HEK293 (cell line): ENCODE results near the gene TMEM238L.

Experiments
- CTCF ChIA-PET: fragments of 350-600 bp; formaldehyde crosslinking; extraction: SDS; loops from one replicate; lab custom pipeline; 2021; ENCODE audit warnings: antibody characterized with exemption; lab: Yijun Ruan, JAX
- POLR2A ChIA-PET: fragments of 300-600 bp; formaldehyde crosslinking; extraction: SDS; loops from one replicate; lab custom pipeline; 2020; ENCODE audit warnings: antibody characterized with exemption, inconsistent platforms; lab: Yijun Ruan, JAX
- H3K27ac ChIP-seq: fragments of 200-500 bp; sonication (Bioruptor generic); 2 replicates; pipeline ENCODE4 v1.5.1; 2014; ENCODE audit warnings: low read depth, low read length, control low read depth, inconsistent platforms; ENCODE audit errors: extremely low read depth
- H3K36me3 ChIP-seq, 2 experiments: fragments of 200-500 bp in 1 of 2; sonication (Bioruptor generic) in 1 of 2; 1 replicate in 1 of 2; 2 replicates in 1 of 2; pipeline ENCODE4 v1.5.1; 2014 to 2017; ENCODE audit warnings: inconsistent platforms in 2 of 2, low read length in 2 of 2; ENCODE audit not compliant: control insufficient read depth in 2 of 2, insufficient read depth in 1 of 2
- H3K4me1 ChIP-seq: fragments of 200-500 bp; sonication (Bioruptor generic); 2 replicates; pipeline ENCODE4 v1.5.1; 2014; ENCODE audit warnings: mild to moderate bottlenecking, low read length, inconsistent platforms; ENCODE audit not compliant: control insufficient read depth, insufficient read depth
- H3K4me3 ChIP-seq: 2 replicates; pipeline ENCODE4 v1.5.1; 2011; ENCODE audit warnings: low read depth, mild to moderate bottlenecking, control low read depth, low read length, moderate library complexity
- H3K9me3 ChIP-seq: fragments of 200-500 bp; sonication (Bioruptor generic); 2 replicates; pipeline ENCODE4 v1.5.1; 2014; ENCODE audit warnings: low read depth, low read length, inconsistent platforms; ENCODE audit not compliant: control insufficient read depth, insufficient read depth
- KLF7 ChIP-seq: fragments of 450-650 bp; formaldehyde crosslinking; IDR thresholded peaks from 2 replicates; pipeline ENCODE4 v1.5.1; 2016; ENCODE audit warnings: missing biosample characterization, missing genetic modification characterization, borderline replicate concordance
- KLF8 ChIP-seq: fragments of 450-650 bp; formaldehyde crosslinking; IDR thresholded peaks from 2 replicates; pipeline ENCODE4 v1.5.1; 2016; ENCODE audit warnings: missing biosample characterization, missing genetic modification characterization
- MEIS1 ChIP-seq: sonication (generic); formaldehyde crosslinking; IDR thresholded peaks from 2 replicates; pipeline ENCODE4 v1.8.1; 2022; ENCODE audit warnings: missing genetic modification reagents, mild to moderate bottlenecking, borderline replicate concordance
- MYNN ChIP-seq: fragments of 450-650 bp; formaldehyde crosslinking; IDR thresholded peaks from 2 replicates; pipeline ENCODE4 v1.5.1; 2016; ENCODE audit warnings: missing biosample characterization, missing genetic modification characterization, borderline replicate concordance
- SP2 ChIP-seq: fragments of 450-650 bp; formaldehyde crosslinking; IDR thresholded peaks from 2 replicates; pipeline ENCODE4 v1.5.1; 2016; ENCODE audit warnings: missing biosample characterization, missing genetic modification characterization
- ZIC2 ChIP-seq: fragments of 450-650 bp; formaldehyde crosslinking; IDR thresholded peaks from 2 replicates; pipeline ENCODE4 v1.5.1; 2016; ENCODE audit warnings: missing biosample characterization, missing genetic modification characterization
- ZNF114 ChIP-seq: fragments of 450-650 bp; formaldehyde crosslinking; IDR thresholded peaks from 2 replicates; pipeline ENCODE4 v1.5.0; 2017; ENCODE audit warnings: missing biosample characterization, missing genetic modification characterization
- ZNF292 ChIP-seq: fragments of 450-650 bp; formaldehyde crosslinking; IDR thresholded peaks from 2 replicates; pipeline ENCODE4 v1.5.1; 2016; ENCODE audit warnings: low read depth, missing biosample characterization, missing genetic modification characterization, borderline replicate concordance
- ZNF366 ChIP-seq: fragments of 450-650 bp; formaldehyde crosslinking; conservative IDR thresholded peaks from 2 replicates; pipeline ENCODE4 v1.5.1; 2016; ENCODE audit warnings: missing biosample characterization, missing genetic modification characterization
- ZNF585B ChIP-seq: fragments of 450-650 bp; formaldehyde crosslinking; IDR thresholded peaks from 2 replicates; pipeline ENCODE4 v1.5.1; 2016; ENCODE audit warnings: missing biosample characterization, missing genetic modification characterization
- ZNF600 ChIP-seq: fragments of 450-650 bp; formaldehyde crosslinking; IDR thresholded peaks from 2 replicates; pipeline ENCODE4 v1.5.1; 2016; ENCODE audit warnings: missing biosample characterization, missing genetic modification characterization
- ZNF623 ChIP-seq: fragments of 450-650 bp; formaldehyde crosslinking; IDR thresholded peaks from 2 replicates; pipeline ENCODE4 v1.5.1; 2016; ENCODE audit warnings: missing biosample characterization, missing genetic modification characterization
- ZNF677 ChIP-seq: fragments of 450-650 bp; IDR thresholded peaks from 2 replicates; pipeline ENCODE4 v1.5.0; 2018; ENCODE audit warnings: missing biosample characterization, mild to moderate bottlenecking, missing genetic modification characterization, moderate library complexity
- ZNF837 ChIP-seq: fragments of 450-650 bp; formaldehyde crosslinking; IDR thresholded peaks from 2 replicates; pipeline ENCODE4 v1.5.1; 2016; ENCODE audit warnings: missing biosample characterization, missing genetic modification characterization
- ZXDB ChIP-seq: fragments of 450-650 bp; formaldehyde crosslinking; IDR thresholded peaks from 2 replicates; pipeline ENCODE4 v1.5.1; 2016; ENCODE audit warnings: missing biosample characterization, missing genetic modification characterization
- TF ChIP-seq, protein P1 (sequence below): fragments of 450-650 bp; formaldehyde crosslinking; IDR thresholded peaks from 2 replicates; pipeline ENCODE4 v1.5.1; 2017; ENCODE audit warnings: missing biosample characterization, missing genetic modification characterization
- TF ChIP-seq, protein P2 (sequence below): fragments of 450-650 bp; formaldehyde crosslinking; IDR thresholded peaks from 2 replicates; pipeline ENCODE4 v1.5.1; 2016; ENCODE audit warnings: missing biosample characterization, missing genetic modification characterization
- TF ChIP-seq, protein P3 (sequence below): fragments of 450-650 bp; formaldehyde crosslinking; IDR thresholded peaks from 2 replicates; pipeline ENCODE4 v1.5.1; 2017; ENCODE audit warnings: missing biosample characterization, missing genetic modification characterization
- TF ChIP-seq, protein P4 (sequence below): fragments of 450-650 bp; formaldehyde crosslinking; IDR thresholded peaks from 2 replicates; pipeline ENCODE4 v1.5.0; 2017; ENCODE audit warnings: missing biosample characterization, missing genetic modification characterization, borderline replicate concordance
- TF ChIP-seq, protein P5 (sequence below): fragments of 450-650 bp; formaldehyde crosslinking; IDR thresholded peaks from 2 replicates; pipeline ENCODE4 v1.5.1; 2016; ENCODE audit warnings: missing biosample characterization, missing genetic modification characterization, borderline replicate concordance

Gene TMEM238L

DNA sequence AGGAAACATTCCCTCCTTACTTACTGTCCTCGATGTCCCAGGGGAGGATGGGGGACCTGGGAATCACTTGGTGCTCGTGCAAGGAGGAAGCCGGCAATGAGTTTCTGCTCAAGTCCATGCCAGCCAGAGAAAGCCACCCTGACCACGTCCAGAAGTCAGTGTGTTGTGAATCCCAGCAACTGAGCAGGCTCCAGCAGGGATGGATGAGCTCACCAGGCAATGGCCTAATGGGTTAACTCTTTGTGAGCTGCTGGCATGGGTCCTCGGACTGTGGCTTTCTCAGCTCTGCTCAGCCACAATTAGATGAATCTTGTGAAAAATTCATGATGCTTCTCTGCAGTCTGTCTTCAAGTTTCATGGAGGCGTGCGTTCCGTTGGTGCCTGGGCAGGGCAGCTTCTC lies 34.0 kb upstream of the TMEM238L start, which contains the start of gene PIRT:
TSS of gene PIRT (minus strand) at position 167 of the 400 bp plus-strand sequence. CDS start 12,442 bp downstream, outside the sequence.
- Histone ChIP-seq H3K4me1 (no peaks in the 10 kb centered on the region), H3K4me3 (no peak within 1 kb of the TSS), H3K27ac (no peak within 1 kb of the TSS), H3K9me3 (no peaks in the 10 kb centered on the region), H3K36me3 (no peaks in the 10 kb centered on the region; a peak in 1 of 3 replicates)
- CTCF ChIA-PET = interaction anchor here (0.6 to 1.9 kb wide), 2 partner anchors 100 to 205 kb away, joined by 3 to 6 read pairs; no protein-coding TSS in a partner anchor
- 0 out of 2 replicates have a peak, but pooled peaks have one; percentile 7 for TF ChIP-seq ZIC2
- no peak for TF ChIP-seq ZNF366 (tag by site-specific recombination)
- POLR2A ChIA-PET = interaction anchor here (1.1 kb wide), 1 partner anchor 13 kb away, joined by 3 read pairs; no protein-coding TSS in a partner anchor

DNA sequence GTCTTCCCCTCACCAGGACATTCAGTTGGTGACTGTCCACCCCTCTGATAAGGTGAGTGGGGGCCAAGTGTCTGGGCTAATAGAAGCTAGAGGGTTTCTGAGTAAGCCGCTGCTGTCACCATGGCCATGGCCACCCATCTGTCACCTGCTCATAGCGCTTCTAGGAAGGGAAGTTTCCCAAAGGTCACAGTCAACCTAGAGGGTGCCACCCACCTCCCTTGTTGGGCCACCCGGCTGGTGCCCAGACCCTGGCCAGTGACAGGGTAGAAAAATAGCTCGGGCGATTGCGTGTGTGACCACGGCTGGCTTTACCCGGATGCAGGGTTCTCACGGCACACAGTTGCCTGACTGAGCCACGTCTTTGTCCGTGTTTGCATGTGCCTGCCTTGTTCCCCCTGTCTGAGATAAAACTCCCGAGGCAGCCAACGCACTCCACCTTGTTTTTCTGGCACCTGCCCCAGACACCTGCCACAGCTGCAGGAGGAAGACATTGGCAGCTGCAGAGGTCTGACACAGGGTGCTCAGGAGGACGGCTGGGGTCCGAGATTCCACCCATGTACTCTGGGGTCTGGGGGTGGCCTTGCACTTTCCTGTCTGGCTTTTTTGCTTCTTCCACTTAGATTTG lies 33.2 kb upstream of the TMEM238L start:
- POLR2A ChIA-PET = interaction anchor here (1.1 kb wide), 1 partner anchor 13 kb away, joined by 3 read pairs; no protein-coding TSS in a partner anchor
- no peak for TF ChIP-seq ZXDB
- no peak for TF ChIP-seq KLF7 (tag by site-specific recombination)
- no peak for TF ChIP-seq ZNF585B (tag by site-specific recombination)
- TF ChIP-seq, protein P1, sequence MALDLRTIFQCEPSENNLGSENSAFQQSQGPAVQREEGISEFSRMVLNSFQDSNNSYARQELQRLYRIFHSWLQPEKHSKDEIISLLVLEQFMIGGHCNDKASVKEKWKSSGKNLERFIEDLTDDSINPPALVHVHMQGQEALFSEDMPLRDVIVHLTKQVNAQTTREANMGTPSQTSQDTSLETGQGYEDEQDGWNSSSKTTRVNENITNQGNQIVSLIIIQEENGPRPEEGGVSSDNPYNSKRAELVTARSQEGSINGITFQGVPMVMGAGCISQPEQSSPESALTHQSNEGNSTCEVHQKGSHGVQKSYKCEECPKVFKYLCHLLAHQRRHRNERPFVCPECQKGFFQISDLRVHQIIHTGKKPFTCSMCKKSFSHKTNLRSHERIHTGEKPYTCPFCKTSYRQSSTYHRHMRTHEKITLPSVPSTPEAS = no peak
- no peak for TF ChIP-seq ZNF114
- no peak for TF ChIP-seq ZNF623
- no peak for TF ChIP-seq MYNN
- TF ChIP-seq ZNF837 = no peak
- TF ChIP-seq KLF8 (tag by site-specific recombination) = no peak
- TF ChIP-seq ZNF292 = no peak
- TF ChIP-seq, protein P2, sequence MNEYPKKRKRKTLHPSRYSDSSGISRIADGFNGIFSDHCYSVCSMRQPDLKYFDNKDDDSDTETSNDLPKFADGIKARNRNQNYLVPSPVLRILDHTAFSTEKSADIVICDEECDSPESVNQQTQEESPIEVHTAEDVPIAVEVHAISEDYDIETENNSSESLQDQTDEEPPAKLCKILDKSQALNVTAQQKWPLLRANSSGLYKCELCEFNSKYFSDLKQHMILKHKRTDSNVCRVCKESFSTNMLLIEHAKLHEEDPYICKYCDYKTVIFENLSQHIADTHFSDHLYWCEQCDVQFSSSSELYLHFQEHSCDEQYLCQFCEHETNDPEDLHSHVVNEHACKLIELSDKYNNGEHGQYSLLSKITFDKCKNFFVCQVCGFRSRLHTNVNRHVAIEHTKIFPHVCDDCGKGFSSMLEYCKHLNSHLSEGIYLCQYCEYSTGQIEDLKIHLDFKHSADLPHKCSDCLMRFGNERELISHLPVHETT = no peak
- TF ChIP-seq SP2 (tag by site-specific recombination) = no peak
- TF ChIP-seq ZNF600 (tag by site-specific recombination) = no peak
- TF ChIP-seq, all 188 proteins: peak for 0
- Histone ChIP-seq H3K4me3 (no peak overlapping the region), H3K9me3 (no peaks in the 10 kb centered on the region), H3K27ac (no peak overlapping the region), H3K4me1 (no peaks in the 10 kb centered on the region), H3K36me3 (no peaks in the 10 kb centered on the region; a peak in 1 of 3 replicates)
- CTCF ChIA-PET = interaction anchor here (1.0 to 1.1 kb wide), 2 partner anchors 100 to 206 kb away, joined by 3 to 5 read pairs; no protein-coding TSS in a partner anchor

DNA sequence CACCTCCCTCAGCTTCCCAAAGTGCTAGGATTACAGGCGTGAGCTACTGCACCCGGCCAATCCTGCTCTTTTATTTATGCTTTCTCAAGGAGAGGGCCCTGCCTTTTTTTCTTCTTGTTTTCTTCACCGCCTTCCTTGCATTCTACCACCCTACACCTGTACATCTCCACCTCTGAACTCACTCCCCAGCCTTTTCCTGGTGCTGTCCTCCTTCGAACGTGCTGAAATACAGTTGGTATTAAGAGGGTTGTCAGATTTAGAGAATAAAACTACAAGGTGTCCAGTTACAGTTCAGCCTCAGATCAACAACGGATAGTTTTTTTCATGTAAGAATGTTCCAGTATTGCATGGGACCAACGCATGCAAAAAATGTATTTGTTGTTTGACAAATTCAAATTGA lies 32.2 kb upstream of the TMEM238L start:
- Histone ChIP-seq H3K9me3 (no peaks in the 10 kb centered on the region), H3K4me3 (no peak overlapping the region), H3K4me1 (no peaks in the 10 kb centered on the region), H3K27ac (no peak overlapping the region), H3K36me3 (no peaks in the 10 kb centered on the region)
- POLR2A ChIA-PET = no interaction called here
- CTCF ChIA-PET = interaction anchor here (0.6 to 4.0 kb wide), 3 partner anchors 9 to 205 kb away, joined by 3 to 16 read pairs (median 3); no protein-coding TSS in a partner anchor
- TF ChIP-seq, protein P3, sequence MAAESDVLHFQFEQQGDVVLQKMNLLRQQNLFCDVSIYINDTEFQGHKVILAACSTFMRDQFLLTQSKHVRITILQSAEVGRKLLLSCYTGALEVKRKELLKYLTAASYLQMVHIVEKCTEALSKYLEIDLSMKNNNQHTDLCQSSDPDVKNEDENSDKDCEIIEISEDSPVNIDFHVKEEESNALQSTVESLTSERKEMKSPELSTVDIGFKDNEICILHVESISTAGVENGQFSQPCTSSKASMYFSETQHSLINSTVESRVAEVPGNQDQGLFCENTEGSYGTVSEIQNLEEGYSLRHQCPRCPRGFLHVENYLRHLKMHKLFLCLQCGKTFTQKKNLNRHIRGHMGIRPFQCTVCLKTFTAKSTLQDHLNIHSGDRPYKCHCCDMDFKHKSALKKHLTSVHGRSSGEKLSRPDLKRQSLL (tag by site-specific recombination) = no peak
- TF ChIP-seq, protein P4, sequence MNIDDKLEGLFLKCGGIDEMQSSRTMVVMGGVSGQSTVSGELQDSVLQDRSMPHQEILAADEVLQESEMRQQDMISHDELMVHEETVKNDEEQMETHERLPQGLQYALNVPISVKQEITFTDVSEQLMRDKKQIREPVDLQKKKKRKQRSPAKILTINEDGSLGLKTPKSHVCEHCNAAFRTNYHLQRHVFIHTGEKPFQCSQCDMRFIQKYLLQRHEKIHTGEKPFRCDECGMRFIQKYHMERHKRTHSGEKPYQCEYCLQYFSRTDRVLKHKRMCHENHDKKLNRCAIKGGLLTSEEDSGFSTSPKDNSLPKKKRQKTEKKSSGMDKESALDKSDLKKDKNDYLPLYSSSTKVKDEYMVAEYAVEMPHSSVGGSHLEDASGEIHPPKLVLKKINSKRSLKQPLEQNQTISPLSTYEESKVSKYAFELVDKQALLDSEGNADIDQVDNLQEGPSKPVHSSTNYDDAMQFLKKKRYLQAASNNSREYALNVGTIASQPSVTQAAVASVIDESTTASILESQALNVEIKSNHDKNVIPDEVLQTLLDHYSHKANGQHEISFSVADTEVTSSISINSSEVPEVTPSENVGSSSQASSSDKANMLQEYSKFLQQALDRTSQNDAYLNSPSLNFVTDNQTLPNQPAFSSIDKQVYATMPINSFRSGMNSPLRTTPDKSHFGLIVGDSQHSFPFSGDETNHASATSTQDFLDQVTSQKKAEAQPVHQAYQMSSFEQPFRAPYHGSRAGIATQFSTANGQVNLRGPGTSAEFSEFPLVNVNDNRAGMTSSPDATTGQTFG (tag by site-specific recombination) = no peak
- TF ChIP-seq, protein P5, sequence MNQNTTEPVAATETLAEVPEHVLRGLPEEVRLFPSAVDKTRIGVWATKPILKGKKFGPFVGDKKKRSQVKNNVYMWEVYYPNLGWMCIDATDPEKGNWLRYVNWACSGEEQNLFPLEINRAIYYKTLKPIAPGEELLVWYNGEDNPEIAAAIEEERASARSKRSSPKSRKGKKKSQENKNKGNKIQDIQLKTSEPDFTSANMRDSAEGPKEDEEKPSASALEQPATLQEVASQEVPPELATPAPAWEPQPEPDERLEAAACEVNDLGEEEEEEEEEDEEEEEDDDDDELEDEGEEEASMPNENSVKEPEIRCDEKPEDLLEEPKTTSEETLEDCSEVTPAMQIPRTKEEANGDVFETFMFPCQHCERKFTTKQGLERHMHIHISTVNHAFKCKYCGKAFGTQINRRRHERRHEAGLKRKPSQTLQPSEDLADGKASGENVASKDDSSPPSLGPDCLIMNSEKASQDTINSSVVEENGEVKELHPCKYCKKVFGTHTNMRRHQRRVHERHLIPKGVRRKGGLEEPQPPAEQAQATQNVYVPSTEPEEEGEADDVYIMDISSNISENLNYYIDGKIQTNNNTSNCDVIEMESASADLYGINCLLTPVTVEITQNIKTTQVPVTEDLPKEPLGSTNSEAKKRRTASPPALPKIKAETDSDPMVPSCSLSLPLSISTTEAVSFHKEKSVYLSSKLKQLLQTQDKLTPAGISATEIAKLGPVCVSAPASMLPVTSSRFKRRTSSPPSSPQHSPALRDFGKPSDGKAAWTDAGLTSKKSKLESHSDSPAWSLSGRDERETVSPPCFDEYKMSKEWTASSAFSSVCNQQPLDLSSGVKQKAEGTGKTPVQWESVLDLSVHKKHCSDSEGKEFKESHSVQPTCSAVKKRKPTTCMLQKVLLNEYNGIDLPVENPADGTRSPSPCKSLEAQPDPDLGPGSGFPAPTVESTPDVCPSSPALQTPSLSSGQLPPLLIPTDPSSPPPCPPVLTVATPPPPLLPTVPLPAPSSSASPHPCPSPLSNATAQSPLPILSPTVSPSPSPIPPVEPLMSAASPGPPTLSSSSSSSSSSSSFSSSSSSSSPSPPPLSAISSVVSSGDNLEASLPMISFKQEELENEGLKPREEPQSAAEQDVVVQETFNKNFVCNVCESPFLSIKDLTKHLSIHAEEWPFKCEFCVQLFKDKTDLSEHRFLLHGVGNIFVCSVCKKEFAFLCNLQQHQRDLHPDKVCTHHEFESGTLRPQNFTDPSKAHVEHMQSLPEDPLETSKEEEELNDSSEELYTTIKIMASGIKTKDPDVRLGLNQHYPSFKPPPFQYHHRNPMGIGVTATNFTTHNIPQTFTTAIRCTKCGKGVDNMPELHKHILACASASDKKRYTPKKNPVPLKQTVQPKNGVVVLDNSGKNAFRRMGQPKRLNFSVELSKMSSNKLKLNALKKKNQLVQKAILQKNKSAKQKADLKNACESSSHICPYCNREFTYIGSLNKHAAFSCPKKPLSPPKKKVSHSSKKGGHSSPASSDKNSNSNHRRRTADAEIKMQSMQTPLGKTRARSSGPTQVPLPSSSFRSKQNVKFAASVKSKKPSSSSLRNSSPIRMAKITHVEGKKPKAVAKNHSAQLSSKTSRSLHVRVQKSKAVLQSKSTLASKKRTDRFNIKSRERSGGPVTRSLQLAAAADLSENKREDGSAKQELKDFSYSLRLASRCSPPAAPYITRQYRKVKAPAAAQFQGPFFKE (tag by site-specific recombination) = no peak
- no peak for TF ChIP-seq ZNF677
- no peak for TF ChIP-seq MEIS1 (CRISPR knock-in tag)
